A549 treated with RU486 at 1 μM for 4 hours (cell line): ENCODE data around the gene INHA. TPM values are rescaled to one million over a fixed set of nuclear protein-coding genes. Genes with fewer than 3 reads are reported as not detected.

ENCODE experiments used
- total RNA-seq: library from RNA; stranded (reverse); fragments of 200-300 nt; extraction: Qiagen RNA extraction; gene quantifications from 5 replicates; pipeline ENCODE4 v1.2.3, GENCODE V29; 2022; ENCODE audit warnings: low read depth

INHA gene
- total RNA-seq: 0.17 to 0.81 TPM (median 0.51 TPM) in 5 replicates

GRCh38 chr2:219572237-219573001 lies at the start of gene INHA:
Gene INHA, plus strand, starts transcription at chr2:219572310. Its CDS starts 65 bp downstream, at chr2:219572375.

GRCh38 chr2:219543596-219544358 lies 28.3 kb upstream of the INHA start, which contains the start of the genes CHPF and TMEM198:
Gene CHPF, minus strand, starts transcription at chr2:219543809. Its CDS starts 271 bp downstream, at chr2:219543538.
Gene TMEM198, plus strand, starts transcription at chr2:219544028. Its CDS starts 700 bp downstream, at chr2:219544728.

GRCh38 chr2:219571311-219572236 lies 536 bp upstream of the INHA start, which contains the start of gene OBSL1:
Gene OBSL1, minus strand, starts transcription at chr2:219571539. Its CDS starts 307 bp downstream, at chr2:219571232.

GRCh38 chr2:219597552-219598307 lies 25.6 kb downstream of the INHA start, which contains the start of gene STK11IP:
Gene STK11IP, plus strand, starts transcription at chr2:219597857. Its CDS starts 263 bp downstream, at chr2:219598120.

Other genes with a start within 250 kb of the INHA start
- gene RESP18, start 239.6 kb upstream of the INHA start, total RNA-seq: not detected in 5 replicates
- 51.3 to 65.5 TPM (median 63.4 TPM) in 5 replicates for gene DNPEP, start 184.4 kb upstream of the INHA start, total RNA-seq
- 0.05 to 0.24 TPM (median 0.13 TPM) in 3 of 5 replicates, not detected in the others for gene DES, start 153.9 kb upstream of the INHA start, total RNA-seq
- gene SPEG, start 137.5 kb upstream of the INHA start, total RNA-seq: 5.1 to 7.8 TPM (median 6.5 TPM) in 5 replicates
- 33.3 to 39.2 TPM (median 37.5 TPM) in 5 replicates for gene GMPPA, start 73.4 kb upstream of the INHA start, total RNA-seq
- 0.05 to 0.07 TPM in 2 of 5 replicates, not detected in the others for gene ASIC4, start 57.8 kb upstream of the INHA start, total RNA-seq
- gene CHPF, start 28.5 kb upstream of the INHA start, total RNA-seq: 17.5 to 36.2 TPM (median 29.9 TPM) in 5 replicates
- 0.47 to 1.3 TPM (median 0.95 TPM) in 5 replicates for gene TMEM198, start 28.3 kb upstream of the INHA start, total RNA-seq
- gene OBSL1, start 771 bp upstream of the INHA start, total RNA-seq: 17.0 to 24.0 TPM (median 20.1 TPM) in 5 replicates
- 13.4 to 20.4 TPM (median 16.7 TPM) in 5 replicates for gene STK11IP, start 25.5 kb downstream of the INHA start, total RNA-seq
- 1.7 to 3.4 TPM (median 2.3 TPM) in 5 replicates for gene SLC4A3, start 55.3 kb downstream of the INHA start, total RNA-seq